IMR-90 (cell line): ENCODE measurements around the gene SLC4A8. TPM values are rescaled to one million over a fixed set of nuclear protein-coding genes. Genes with fewer than 3 reads are reported as not detected.

Experiments used
- ATAC-seq: fragments of 200-7000 bp; cut with Tn5 transposase; 2 replicates; pipeline ENCODE4 v1.9.1; 2020; ENCODE audit warnings: low read depth, mild to moderate bottlenecking, moderate library complexity
- BruUV-seq: library from RNA; stranded (reverse); fragments of 400-500 nt; replicated peaks from 2 replicates; lab custom pipeline; 2021; lab: Mats Ljungman, UMichigan
- CTCF ChIA-PET: fragments of 300-600 bp; formaldehyde crosslinking; extraction: SDS; loops from one replicate; lab custom pipeline; 2021; ENCODE audit warnings: antibody characterized with exemption; lab: Yijun Ruan, JAX
- POLR2A ChIA-PET: fragments of 300-600 bp; sonication (Branson Sonifier 250); formaldehyde crosslinking; loops from one replicate; lab custom pipeline; 2022; ENCODE audit warnings: antibody characterized with exemption; ENCODE audit not compliant: unreplicated experiment; lab: Charles Lee
- DNase-seq: peaks from one replicate; pipeline ENCODE4 v3.0.0; 2013
- H2AFZ ChIP-seq: replicated peaks from 2 replicates; pipeline ENCODE3; 2013; ENCODE audit warnings: low read length, mild to moderate bottlenecking; ENCODE audit not compliant: poor library complexity
- H2AK5ac ChIP-seq: 2 replicates; pipeline ENCODE4 v1.6.1; 2013; ENCODE audit warnings: low read depth, low read length, inconsistent platforms
- H2AK9ac ChIP-seq: replicated peaks from 2 replicates; pipeline ENCODE3; 2013; ENCODE audit warnings: mild to moderate bottlenecking, low read depth, low read length, moderate library complexity; ENCODE audit not compliant: poor library complexity
- H2BK120ac ChIP-seq: 2 replicates; pipeline ENCODE4 v1.6.1; 2013; ENCODE audit warnings: low read depth, low read length, inconsistent platforms
- H2BK15ac ChIP-seq: 3 replicates; pipeline ENCODE4 v1.6.1; 2013; ENCODE audit warnings: low read depth, low read length, inconsistent platforms
- H2BK20ac ChIP-seq: 2 replicates; pipeline ENCODE4 v1.6.1; 2013; ENCODE audit warnings: low read depth, mild to moderate bottlenecking, inconsistent platforms, low read length, moderate library complexity
- H2BK5ac ChIP-seq: 2 replicates; pipeline ENCODE4 v1.6.1; 2013; ENCODE audit warnings: mild to moderate bottlenecking, low read depth, low read length, inconsistent platforms; ENCODE audit not compliant: poor library complexity, severe bottlenecking
- H3K14ac ChIP-seq: replicated peaks from 2 replicates; pipeline ENCODE4 v1.6.1; 2013; ENCODE audit warnings: low read depth, low read length, inconsistent platforms
- H3K18ac ChIP-seq: 2 replicates; pipeline ENCODE4 v1.6.1; 2013; ENCODE audit warnings: low read depth, low read length, control low read depth
- H3K23ac ChIP-seq: 2 replicates; pipeline ENCODE4 v1.6.1; 2013; ENCODE audit warnings: low read depth, low read length, inconsistent platforms
- H3K27ac ChIP-seq: 2 replicates; pipeline ENCODE4 v1.5.1; 2013; ENCODE audit warnings: mild to moderate bottlenecking, control low read depth, low read length; ENCODE audit not compliant: insufficient read depth
- H3K27me3 ChIP-seq: 2 replicates; pipeline ENCODE4 v1.6.1; 2013; ENCODE audit warnings: low read length; ENCODE audit not compliant: control insufficient read depth, insufficient read depth
- H3K36me3 ChIP-seq: 2 replicates; pipeline ENCODE4 v1.6.1; 2013; ENCODE audit warnings: low read length, mixed read lengths; ENCODE audit not compliant: control insufficient read depth, insufficient read depth
- H3K4ac ChIP-seq: 2 replicates; pipeline ENCODE4 v1.6.1; 2013; ENCODE audit warnings: low read depth, low read length, inconsistent platforms
- H3K4me1 ChIP-seq: 2 replicates; pipeline ENCODE4 v1.6.1; 2013; ENCODE audit warnings: low read length, mixed read lengths; ENCODE audit not compliant: control insufficient read depth, insufficient read depth
- H3K4me2 ChIP-seq: 2 replicates; pipeline ENCODE4 v1.6.1; 2013; ENCODE audit warnings: low read depth, mild to moderate bottlenecking, control low read depth, low read length, moderate library complexity
- H3K4me3 ChIP-seq: 2 replicates; pipeline ENCODE4 v1.5.1; 2013; ENCODE audit warnings: low read depth, mild to moderate bottlenecking, control low read depth, low read length, moderate library complexity; ENCODE audit not compliant: insufficient read depth
- H3K56ac ChIP-seq: 2 replicates; pipeline ENCODE4 v1.6.1; 2013; ENCODE audit warnings: low read length, inconsistent platforms; ENCODE audit not compliant: insufficient read depth; ENCODE audit errors: extremely low read depth
- H3K79me1 ChIP-seq, 2 experiments: 2 replicates each; pipeline ENCODE4 v1.6.1; 2013; ENCODE audit warnings: low read length in 2 of 2, inconsistent platforms in 1 of 2, low read depth in 1 of 2
- H3K9ac ChIP-seq: 2 replicates; pipeline ENCODE4 v1.6.1; 2013; ENCODE audit warnings: low read depth, low read length, control low read depth
- H3K9me1 ChIP-seq: 2 replicates; pipeline ENCODE4 v1.6.1; 2013; ENCODE audit warnings: low read length, inconsistent platforms; ENCODE audit not compliant: insufficient read depth
- H3K9me3 ChIP-seq: 2 replicates; pipeline ENCODE4 v1.6.1; 2013; ENCODE audit warnings: low read length; ENCODE audit not compliant: control insufficient read depth, insufficient read depth
- H4K20me1 ChIP-seq: 2 replicates; pipeline ENCODE4 v1.6.1; 2013; ENCODE audit warnings: low read length, inconsistent platforms; ENCODE audit not compliant: insufficient read depth
- H4K5ac ChIP-seq: 2 replicates; pipeline ENCODE4 v1.6.1; 2013; ENCODE audit warnings: mild to moderate bottlenecking, low read depth, low read length, control low read depth
- H4K8ac ChIP-seq, 2 experiments: 2 replicates each; pipeline ENCODE4 v1.6.1; 2013; ENCODE audit warnings: low read depth in 2 of 2, low read length in 2 of 2, control low read depth in 1 of 2, inconsistent platforms in 1 of 2
- H4K91ac ChIP-seq: 2 replicates; pipeline ENCODE4 v1.6.1; 2013; ENCODE audit warnings: low read depth, low read length, inconsistent platforms; ENCODE audit not compliant: insufficient read depth
- CTCF ChIP-seq: conservative IDR thresholded peaks from 2 replicates; pipeline ENCODE4 v1.5.1; 2012; ENCODE audit warnings: mild to moderate bottlenecking, low read depth, low read length, improper control_type of control experiment
- FOS ChIP-seq: fragments of 150-350 bp; IDR thresholded peaks from 2 replicates; pipeline ENCODE4 v1.6.1; 2016; ENCODE audit warnings: low read depth, low read length
- MAZ ChIP-seq: IDR thresholded peaks from 2 replicates; pipeline ENCODE4 v1.6.1; 2012; ENCODE audit warnings: low read depth, mild to moderate bottlenecking, low read length, improper control_type of control experiment, moderate library complexity, borderline replicate concordance
- NFE2L2 ChIP-seq: fragments of 150-350 bp; IDR thresholded peaks from 2 replicates; pipeline ENCODE4 v1.6.1; 2016; ENCODE audit warnings: low read depth, mild to moderate bottlenecking, low read length
- RAD21 ChIP-seq: IDR thresholded peaks from 2 replicates; pipeline ENCODE4 v1.6.1; 2012; ENCODE audit warnings: low read length, improper control_type of control experiment
- WGBS, 2 experiments: methylation state at CpG; one replicate each; pipeline versions ENCODE4 v1.1.5 to v1.1.7; 2013; ENCODE audit warnings: missing lambda C conversion rate in 2 of 2; ENCODE audit not compliant: insufficient read length in 1 of 2; ENCODE audit errors: extremely low coverage in 2 of 2; 5-methylcytosine and 5-hydroxymethylcytosine counted together
- dilution Hi-C: fragments of 300-500 bp; cut with HindIII; formaldehyde crosslinking; loops from one replicate; pipeline ENCODE4 v1.14.3; 2018; ENCODE audit warnings: low sequenced_read_pairs; ENCODE audit not compliant: unreplicated experiment
- in situ Hi-C: fragments of 300-500 bp; cut with MboI; formaldehyde crosslinking; loops from 3 replicates; pipeline ENCODE4 v1.14.3; 2019; ENCODE audit warnings: low sequenced_read_pairs, inconsistent platforms, mixed read lengths
- intact Hi-C: fragments of 100-400 bp; cut with micrococcal nuclease; formaldehyde crosslinking; loops from 2 replicates; pipeline ENCODE4 v1.10.0; 2022
- polyA plus RNA-seq, 3 experiments: library from polyadenylated mRNA; depleted of rRNA; stranded (reverse); fragments of >200 nt; gene quantifications; 2 replicates each; pipeline ENCODE4 v1.2.3, GENCODE V29; 2012; ENCODE audit warnings: low replicate concordance in 1 of 3
- total RNA-seq: library from RNA; depleted of rRNA; stranded (reverse); fragments of >200 nt; gene quantifications from 2 replicates; pipeline ENCODE4 v1.2.3, GENCODE V29; 2012

SLC4A8 gene
- total and polyA plus RNA-seq, 2 of the 4 experiments (the other 2 are of a cell fraction) = 3.1 to 5.2 TPM

GRCh38 chr12:51401486-51401885 lies 23.1 kb upstream of the SLC4A8 start:
- TF ChIP-seq MAZ (no peak), RAD21 (no peak), NFE2L2 (no peak), FOS (no peak), CTCF (no peak)
- no peak overlapping the region for H4K91ac ChIP-seq
- no peaks in the 10 kb centered on the region for H4K20me1 ChIP-seq
- no peak overlapping the region for H2BK20ac ChIP-seq
- no peak overlapping the region for H3K4ac ChIP-seq
- H3K9me3 ChIP-seq = no peaks in the 10 kb centered on the region
- H3K18ac ChIP-seq = no peak overlapping the region
- DNase-seq (no peak), ATAC-seq (no peak)
- no peaks in the 10 kb centered on the region for H3K4me1 ChIP-seq
- no peak overlapping the region for H3K4me3 ChIP-seq
- no peak overlapping the region for H2BK120ac ChIP-seq
- H3K27ac ChIP-seq = no peak overlapping the region
- dilution Hi-C loops = no loop called here
- no peaks in the 10 kb centered on the region for H3K27me3 ChIP-seq
- intact Hi-C loops = no loop called here
- WGBS, 2 experiments = 88% methylated on average over 5 of the region's 13 CpGs; no CpG with 5 or more reads in 1 of the 2 experiments
- no peak overlapping the region for H2AFZ ChIP-seq
- H3K9me1 ChIP-seq = no peaks in the 10 kb centered on the region
- no peak overlapping the region for H3K23ac ChIP-seq
- no peak overlapping the region for H3K14ac ChIP-seq
- BruUV-seq = no TSS peak
- no peak overlapping the region for H4K5ac ChIP-seq
- H3K4me2 ChIP-seq = no peak overlapping the region
- ChIA-PET POLR2A (no interaction called here), CTCF (no interaction called here)
- H2AK5ac ChIP-seq = no peak overlapping the region
- H3K36me3 ChIP-seq = no peaks in the 10 kb centered on the region
- no peak overlapping the region for H4K8ac ChIP-seq
- H2AK9ac ChIP-seq = no peak overlapping the region
- no peak overlapping the region for H3K9ac ChIP-seq
- in situ Hi-C loops = no loop called here
- no peak overlapping the region for H2BK5ac ChIP-seq
- no peaks in the 10 kb centered on the region; a peak in 1 of 4 replicates for H3K79me1 ChIP-seq
- no peak overlapping the region for H3K56ac ChIP-seq
- no peak overlapping the region for H2BK15ac ChIP-seq
